Measurements from ENCODE around the gene GALK2.

GRCh38 chr15:49242820-49243219 lies 72.8 kb downstream of the GALK2 start:
- TF ChIP-seq CTCF (IDR thresholded peaks at IDR 0.05; ENCODE audit: insufficient read depth, low read length, poor library complexity, severe bottlenecking) (no peak), EZH2phosphoT487 (conservative IDR thresholded peaks at IDR 0.05; ENCODE audit: low read length) (no peak)
